SK-N-SH treated with all-trans-retinoic acid at 6 μM for 48 hours (cell line): ENCODE data around the gene DSE.

Source experiments
- BACH2 ChIP-seq: fragments of 250-450 bp; sonication (Bioruptor Pico); IDR thresholded peaks from 2 replicates; pipeline ENCODE4 v1.9.0; 2021; ENCODE audit warnings: mild to moderate bottlenecking, borderline replicate concordance
- TCF4 ChIP-seq: fragments of 250-450 bp; sonication (Bioruptor Pico); IDR thresholded peaks from 2 replicates; pipeline ENCODE4 v1.8.0; 2021; ENCODE audit warnings: mild to moderate bottlenecking, moderate library complexity, borderline replicate concordance
- TF ChIP-seq, protein P1 (sequence below): fragments of 250-450 bp; sonication (Bioruptor Pico); IDR thresholded peaks from 2 replicates; pipeline ENCODE4 v1.8.0; 2020; ENCODE audit warnings: mild to moderate bottlenecking, moderate library complexity, borderline replicate concordance

GRCh38 chr6:116399287-116399686, 28.5 kb downstream of the DSE start:
- TF ChIP-seq TCF4 (CRISPR knock-in tag) (no peak), BACH2 (no peak)
- TF ChIP-seq, protein P1, sequence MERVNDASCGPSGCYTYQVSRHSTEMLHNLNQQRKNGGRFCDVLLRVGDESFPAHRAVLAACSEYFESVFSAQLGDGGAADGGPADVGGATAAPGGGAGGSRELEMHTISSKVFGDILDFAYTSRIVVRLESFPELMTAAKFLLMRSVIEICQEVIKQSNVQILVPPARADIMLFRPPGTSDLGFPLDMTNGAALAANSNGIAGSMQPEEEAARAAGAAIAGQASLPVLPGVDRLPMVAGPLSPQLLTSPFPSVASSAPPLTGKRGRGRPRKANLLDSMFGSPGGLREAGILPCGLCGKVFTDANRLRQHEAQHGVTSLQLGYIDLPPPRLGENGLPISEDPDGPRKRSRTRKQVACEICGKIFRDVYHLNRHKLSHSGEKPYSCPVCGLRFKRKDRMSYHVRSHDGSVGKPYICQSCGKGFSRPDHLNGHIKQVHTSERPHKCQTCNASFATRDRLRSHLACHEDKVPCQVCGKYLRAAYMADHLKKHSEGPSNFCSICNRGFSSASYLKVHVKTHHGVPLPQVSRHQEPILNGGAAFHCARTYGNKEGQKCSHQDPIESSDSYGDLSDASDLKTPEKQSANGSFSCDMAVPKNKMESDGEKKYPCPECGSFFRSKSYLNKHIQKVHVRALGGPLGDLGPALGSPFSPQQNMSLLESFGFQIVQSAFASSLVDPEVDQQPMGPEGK (CRISPR knock-in tag) = no peak
